CD4-positive, alpha-beta T cell (primary cell): Measurements from ENCODE around the gene SLC11A2. TPM values are rescaled to one million over a fixed set of nuclear protein-coding genes. Genes with fewer than 3 reads are reported as not detected.

Source experiments
- ATAC-seq: fragments of 200-7000 bp; cut with Tn5 transposase; one replicate; pipeline ENCODE4 v1.10.0; 2022; ENCODE audit warnings: mild to moderate bottlenecking; ENCODE audit not compliant: poor library complexity
- CTCF ChIA-PET: fragments of 350-600 bp; sonication (Branson Sonifier 250); formaldehyde crosslinking; loops from one replicate; lab custom pipeline; 2021; ENCODE audit warnings: antibody characterized with exemption, inconsistent platforms; lab: Charles Lee
- POLR2A ChIA-PET: fragments of 350-600 bp; sonication (Branson Sonifier 250); formaldehyde crosslinking; loops from one replicate; lab custom pipeline; 2021; ENCODE audit warnings: antibody characterized with exemption, inconsistent platforms; lab: Charles Lee
- DNase-seq, 14 experiments: peaks; one replicate each; pipeline ENCODE4 v3.0.0-alpha.2; 2013 to 2020; ENCODE audit warnings: mixed read lengths in 2 of 14
- H3K27ac ChIP-seq, 2 donors: one replicate each; pipeline versions ENCODE4 v1.5.1 to v1.7.0; 2013; ENCODE audit warnings: low read length in 2 of 2, low read depth in 1 of 2, mild to moderate bottlenecking in 1 of 2
- H3K27me3 ChIP-seq, 2 experiments: 1 replicate in 1 of 2; 2 replicates in 1 of 2; pipeline versions ENCODE4 v1.6.1 to v1.7.0; 2013; ENCODE audit warnings: low read length in 2 of 2, control low read depth in 1 of 2, mild to moderate bottlenecking in 1 of 2, moderate library complexity in 1 of 2; ENCODE audit not compliant: insufficient read depth in 2 of 2, control insufficient read depth in 1 of 2
- H3K36me3 ChIP-seq: one replicate; pipeline ENCODE4 v1.6.1; 2013; ENCODE audit warnings: low read length, control low read depth; ENCODE audit not compliant: insufficient read depth
- H3K4me1 ChIP-seq: one replicate; pipeline ENCODE4 v1.6.1; 2013; ENCODE audit warnings: low read length, control low read depth; ENCODE audit not compliant: insufficient read depth
- H3K4me3 ChIP-seq: one replicate; pipeline ENCODE4 v1.5.1; 2013; ENCODE audit warnings: mild to moderate bottlenecking, low read length, moderate library complexity
- H3K9me3 ChIP-seq, 2 experiments: 1 replicate in 1 of 2; 2 replicates in 1 of 2; pipeline versions ENCODE4 v1.6.1 to v1.7.0; 2013; ENCODE audit warnings: low read length in 2 of 2, mild to moderate bottlenecking in 2 of 2, control low read depth in 1 of 2, moderate library complexity in 1 of 2; ENCODE audit not compliant: control insufficient read depth in 1 of 2, insufficient read depth in 1 of 2
- H3K27ac Mint-ChIP-seq: one replicate; pipeline ENCODE4 v1.8.0; 2020; ENCODE audit warnings: mixed read lengths
- H3K27me3 Mint-ChIP-seq: one replicate; pipeline ENCODE4 v1.8.0; 2021; ENCODE audit warnings: mixed read lengths
- H3K36me3 Mint-ChIP-seq: one replicate; pipeline ENCODE4 v1.8.0; 2021; ENCODE audit warnings: low read depth, mixed read lengths
- H3K4me1 Mint-ChIP-seq: one replicate; pipeline ENCODE4 v1.8.0; 2021; ENCODE audit warnings: low read depth, mixed read lengths
- H3K4me3 Mint-ChIP-seq: one replicate; pipeline ENCODE4 v1.8.0; 2020; ENCODE audit warnings: mild to moderate bottlenecking, mixed read lengths
- H3K9me3 Mint-ChIP-seq: one replicate; pipeline ENCODE4 v1.8.0; 2020; ENCODE audit warnings: mixed read lengths
- intact Hi-C, 2 experiments: fragments of 100-400 bp; cut with DNase I in 1 of 2; cut with micrococcal nuclease in 1 of 2; formaldehyde crosslinking; loops; one replicate each; pipeline versions ENCODE4 v1.15.1 to v1.9.0; 2023 to 2025; cut with DNase I, micrococcal nuclease
- total RNA-seq, 174 experiments: library from RNA in 2 of 174; stranded (reverse) in 2 of 174; gene quantifications; one replicate each; pipeline ENCODE4 v1.2.3 and lab custom pipeline; 2021 to 2026
- TF ChIP-seq, protein P1 (sequence below): fragments of 200-600 bp; IDR thresholded peaks from one replicate; pipeline ENCODE4 v1.8.0; 2022; ENCODE audit warnings: antibody characterized with exemption, mild to moderate bottlenecking

SLC11A2 gene
- total RNA-seq, 2 experiments from 2014 or later, result 43.6 to 47.7 TPM

DNA sequence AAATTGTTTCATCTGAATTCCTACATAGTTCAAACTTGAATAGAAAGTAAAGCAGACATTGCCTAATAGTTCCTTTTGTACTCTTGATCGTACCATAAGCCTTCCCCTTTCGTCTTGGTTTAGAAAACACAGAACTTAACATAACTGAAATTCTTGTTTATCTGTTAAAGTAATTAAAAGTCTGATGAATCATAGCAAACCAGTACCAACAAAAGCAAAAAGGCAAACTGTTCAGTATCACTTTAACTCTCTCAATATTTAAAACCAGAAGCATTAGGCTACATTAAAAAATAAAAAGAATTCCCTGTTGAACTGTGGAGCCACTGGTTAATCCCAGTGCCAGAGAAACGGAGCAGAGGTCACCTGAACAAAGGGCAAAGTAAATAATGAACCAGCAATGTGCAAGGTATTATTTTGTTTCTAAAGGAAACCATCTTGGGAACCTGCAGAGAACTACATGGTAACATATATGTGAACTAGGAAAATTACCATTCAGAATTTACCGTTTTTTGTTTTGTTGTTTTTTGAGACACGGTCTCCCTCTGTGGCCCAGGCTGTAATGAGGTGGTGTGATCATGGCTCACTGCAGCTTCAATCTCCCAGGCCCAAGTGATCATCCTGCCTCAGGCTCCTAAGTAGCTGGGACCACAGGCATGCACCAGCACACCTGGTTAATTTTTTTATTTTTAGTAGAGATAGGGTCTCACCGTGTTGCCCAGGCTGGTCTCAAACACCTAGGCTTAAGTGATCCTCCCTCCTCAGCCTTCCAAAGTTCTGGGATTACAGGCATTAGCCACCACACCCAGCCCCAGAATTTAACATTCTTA is 91.0 kb downstream of the SLC11A2 start:
- Histone ChIP-seq H3K4me3 (no peak overlapping the region), H3K36me3 (no peaks in the 10 kb centered on the region), H3K27ac (no peak overlapping the region), H3K4me1 (no peaks in the 10 kb centered on the region), H3K27me3 (no peaks in the 10 kb centered on the region), H3K9me3 (peaks cover 0 to 18% of the 10 kb centered on the region in 2 experiments)
- Mint-ChIP-seq H3K9me3 (peaks cover 2% of the 10 kb centered on the region), H3K27ac (no peak overlapping the region), H3K27me3 (no peaks in the 10 kb centered on the region), H3K36me3 (peaks cover 4% of the 10 kb centered on the region), H3K4me3 (no peak overlapping the region), H3K4me1 (no peaks in the 10 kb centered on the region)
- POLR2A ChIA-PET, result no interaction called here
- intact Hi-C loops, result no loop called here
- CTCF ChIA-PET, result no interaction called here
- TF ChIP-seq, protein P1, sequence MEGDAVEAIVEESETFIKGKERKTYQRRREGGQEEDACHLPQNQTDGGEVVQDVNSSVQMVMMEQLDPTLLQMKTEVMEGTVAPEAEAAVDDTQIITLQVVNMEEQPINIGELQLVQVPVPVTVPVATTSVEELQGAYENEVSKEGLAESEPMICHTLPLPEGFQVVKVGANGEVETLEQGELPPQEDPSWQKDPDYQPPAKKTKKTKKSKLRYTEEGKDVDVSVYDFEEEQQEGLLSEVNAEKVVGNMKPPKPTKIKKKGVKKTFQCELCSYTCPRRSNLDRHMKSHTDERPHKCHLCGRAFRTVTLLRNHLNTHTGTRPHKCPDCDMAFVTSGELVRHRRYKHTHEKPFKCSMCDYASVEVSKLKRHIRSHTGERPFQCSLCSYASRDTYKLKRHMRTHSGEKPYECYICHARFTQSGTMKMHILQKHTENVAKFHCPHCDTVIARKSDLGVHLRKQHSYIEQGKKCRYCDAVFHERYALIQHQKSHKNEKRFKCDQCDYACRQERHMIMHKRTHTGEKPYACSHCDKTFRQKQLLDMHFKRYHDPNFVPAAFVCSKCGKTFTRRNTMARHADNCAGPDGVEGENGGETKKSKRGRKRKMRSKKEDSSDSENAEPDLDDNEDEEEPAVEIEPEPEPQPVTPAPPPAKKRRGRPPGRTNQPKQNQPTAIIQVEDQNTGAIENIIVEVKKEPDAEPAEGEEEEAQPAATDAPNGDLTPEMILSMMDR, result no peak
- no peak for ATAC-seq
- no peak for DNase-seq

DNA sequence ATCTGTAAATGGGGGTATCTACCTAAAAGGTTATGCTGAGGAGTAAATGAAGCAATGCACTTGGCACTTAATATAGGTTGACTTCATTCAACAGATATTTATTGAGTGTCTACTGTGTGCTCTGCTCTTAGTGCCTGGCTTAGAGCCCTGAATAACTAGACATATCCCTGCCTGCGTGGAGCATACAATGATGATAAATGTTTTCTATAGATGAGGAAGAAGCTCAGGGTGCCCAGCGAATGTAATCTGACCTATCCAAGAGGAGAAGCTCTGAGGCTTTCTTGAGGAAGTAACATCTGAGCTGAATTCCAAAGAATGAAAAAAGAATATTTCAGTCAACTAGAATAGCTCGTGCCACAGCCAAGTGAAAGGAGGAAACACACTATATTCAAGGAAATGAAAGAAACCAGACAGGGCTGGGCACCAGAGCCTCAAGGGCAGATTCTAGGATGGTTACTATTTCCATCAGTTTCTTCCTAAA is 91.8 kb downstream of the SLC11A2 start:
- Mint-ChIP-seq H3K27me3 (no peaks in the 10 kb centered on the region), H3K9me3 (peaks cover 2% of the 10 kb centered on the region), H3K4me3 (no peak overlapping the region), H3K36me3 (peaks cover 2% of the 10 kb centered on the region), H3K4me1 (no peaks in the 10 kb centered on the region), H3K27ac (no peak overlapping the region)
- Histone ChIP-seq H3K36me3 (no peaks in the 10 kb centered on the region), H3K27ac (no peak overlapping the region), H3K4me1 (no peaks in the 10 kb centered on the region), H3K27me3 (no peaks in the 10 kb centered on the region), H3K9me3 (peaks cover 0 to 18% of the 10 kb centered on the region in 2 experiments), H3K4me3 (no peak overlapping the region)
- ATAC-seq (no peak), DNase-seq (no peak)
- ChIA-PET CTCF (no interaction called here), POLR2A (no interaction called here)
- intact Hi-C loops, result no loop called here
- TF ChIP-seq, protein P1, result no peak

GRCh38 chr12:50933459-50934124 is 92.6 kb downstream of the SLC11A2 start:
- DNase-seq, result no peak
- Mint-ChIP-seq H3K27me3 (no peaks in the 10 kb centered on the region), H3K4me3 (no peak overlapping the region), H3K4me1 (no peaks in the 10 kb centered on the region), H3K9me3 (peaks cover 2% of the 10 kb centered on the region), H3K36me3 (no peaks in the 10 kb centered on the region), H3K27ac (no peak overlapping the region)
- H3K4me3 ChIP-seq, result no peak overlapping the region
- no peak for ATAC-seq
- H3K36me3 ChIP-seq, result no peaks in the 10 kb centered on the region
- intact Hi-C loops, result no loop called here
- POLR2A ChIA-PET, result no interaction called here
- CTCF ChIA-PET, result no interaction called here
- H3K9me3 ChIP-seq, result peaks cover 0 to 18% of the 10 kb centered on the region in 2 experiments
- H3K27me3 ChIP-seq, result no peaks in the 10 kb centered on the region
- no peak overlapping the region for H3K27ac ChIP-seq
- no peaks in the 10 kb centered on the region for H3K4me1 ChIP-seq
- TF ChIP-seq, protein P1, result no peak
